OCI-LY1 (cell line): ENCODE measurements around the gene CFP.

ENCODE experiments used
- EZH2 ChIP-seq: fragments of 200-600 bp; sonication (generic), shearing (Covaris generic); IDR thresholded peaks from 2 replicates; pipeline ENCODE4 v1.8.0; 2017; ENCODE audit warnings: borderline replicate concordance, mixed run types, mild to moderate bottlenecking, antibody characterized with exemption, low read length, moderate library complexity, mixed read lengths
- TF ChIP-seq, protein P1 (sequence below): fragments of 200-600 bp; sonication (generic), shearing (Covaris generic); IDR thresholded peaks from 2 replicates; pipeline ENCODE4 v1.5.1; 2017; ENCODE audit warnings: mild to moderate bottlenecking, antibody characterized with exemption, low read length, moderate library complexity, mixed read lengths

DNA sequence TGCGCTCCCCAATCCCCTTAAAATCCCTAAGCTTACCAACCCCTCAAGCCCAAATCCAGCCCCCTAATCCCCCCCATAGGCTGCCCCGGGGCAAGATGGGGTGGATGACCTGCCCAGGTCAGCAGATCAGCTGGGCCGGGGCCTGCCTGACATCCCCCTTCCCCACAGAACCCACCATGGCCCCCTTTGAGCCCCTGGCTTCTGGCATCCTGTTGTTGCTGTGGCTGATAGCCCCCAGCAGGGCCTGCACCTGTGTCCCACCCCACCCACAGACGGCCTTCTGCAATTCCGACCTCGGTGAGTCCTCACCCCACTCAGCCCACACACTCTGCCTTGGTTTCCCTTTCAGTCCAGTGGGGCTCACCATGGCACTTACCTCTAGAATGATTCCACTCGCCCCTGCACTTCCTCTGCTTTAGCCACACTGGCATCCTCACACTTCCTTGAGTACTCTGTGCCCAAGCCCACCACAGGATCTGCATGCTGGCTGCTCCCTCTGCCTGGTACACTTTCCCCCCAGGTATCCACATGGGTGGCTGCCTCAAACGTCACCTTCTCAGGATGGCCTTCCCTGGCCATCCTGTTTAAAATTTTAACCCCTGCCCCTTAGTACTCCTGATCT lies 46.4 kb downstream of the CFP start:
- TF ChIP-seq, protein P1, sequence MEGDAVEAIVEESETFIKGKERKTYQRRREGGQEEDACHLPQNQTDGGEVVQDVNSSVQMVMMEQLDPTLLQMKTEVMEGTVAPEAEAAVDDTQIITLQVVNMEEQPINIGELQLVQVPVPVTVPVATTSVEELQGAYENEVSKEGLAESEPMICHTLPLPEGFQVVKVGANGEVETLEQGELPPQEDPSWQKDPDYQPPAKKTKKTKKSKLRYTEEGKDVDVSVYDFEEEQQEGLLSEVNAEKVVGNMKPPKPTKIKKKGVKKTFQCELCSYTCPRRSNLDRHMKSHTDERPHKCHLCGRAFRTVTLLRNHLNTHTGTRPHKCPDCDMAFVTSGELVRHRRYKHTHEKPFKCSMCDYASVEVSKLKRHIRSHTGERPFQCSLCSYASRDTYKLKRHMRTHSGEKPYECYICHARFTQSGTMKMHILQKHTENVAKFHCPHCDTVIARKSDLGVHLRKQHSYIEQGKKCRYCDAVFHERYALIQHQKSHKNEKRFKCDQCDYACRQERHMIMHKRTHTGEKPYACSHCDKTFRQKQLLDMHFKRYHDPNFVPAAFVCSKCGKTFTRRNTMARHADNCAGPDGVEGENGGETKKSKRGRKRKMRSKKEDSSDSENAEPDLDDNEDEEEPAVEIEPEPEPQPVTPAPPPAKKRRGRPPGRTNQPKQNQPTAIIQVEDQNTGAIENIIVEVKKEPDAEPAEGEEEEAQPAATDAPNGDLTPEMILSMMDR: no peak
- TF ChIP-seq EZH2: no peak
